Neutrophil (primary cell): ENCODE measurements around the gene TTLL5.

Source experiments
- H3K27ac ChIP-seq: fragments of 200-600 bp; sonication (generic); 2 replicates; pipeline ENCODE4 v1.5.1; 2016; ENCODE audit warnings: mild to moderate bottlenecking, moderate library complexity
- H3K27me3 ChIP-seq: fragments of 200-600 bp; sonication (generic); 2 replicates; pipeline ENCODE4 v1.6.0; 2016; ENCODE audit warnings: mild to moderate bottlenecking
- H3K36me3 ChIP-seq: fragments of 200-600 bp; sonication (generic); 2 replicates; pipeline ENCODE4 v1.5.1; 2017
- H3K4me1 ChIP-seq, 2 experiments: fragments of 200-600 bp in 1 of 2; sonication (generic) in 1 of 2; 1 replicate in 1 of 2; 2 replicates in 1 of 2; pipeline versions ENCODE4 v1.5.1 to v1.6.1; 2013 to 2016; ENCODE audit warnings: low read depth in 1 of 2, low read length in 1 of 2, mild to moderate bottlenecking in 1 of 2, moderate library complexity in 1 of 2; ENCODE audit not compliant: control insufficient read depth in 1 of 2, insufficient read depth in 1 of 2
- H3K4me3 ChIP-seq, 2 experiments: fragments of 200-600 bp in 1 of 2; sonication (generic) in 1 of 2; 1 replicate in 1 of 2; 2 replicates in 1 of 2; pipeline ENCODE4 v1.5.1; 2013 to 2016; ENCODE audit warnings: low read depth in 1 of 2, low read length in 1 of 2, mild to moderate bottlenecking in 1 of 2, moderate library complexity in 1 of 2
- H3K9me3 ChIP-seq: fragments of 200-600 bp; sonication (generic); 2 replicates; pipeline ENCODE4 v1.5.1; 2016
- CTCF ChIP-seq: fragments of 200-600 bp; sonication (generic); IDR thresholded peaks from 2 replicates; pipeline ENCODE4 v1.5.1; 2016; ENCODE audit warnings: antibody characterized with exemption

TTLL5 gene

GRCh38 chr14:75877884-75878283, 216.8 kb downstream of the TTLL5 start:
- Histone ChIP-seq H3K27ac (no peak overlapping the region), H3K9me3 (no peaks in the 10 kb centered on the region), H3K36me3 (peaks cover under 1% of the 10 kb centered on the region), H3K27me3 (no peaks in the 10 kb centered on the region), H3K4me3 (no peak overlapping the region), H3K4me1 (peaks cover 0 to 11% of the 10 kb centered on the region in 2 experiments)
- TF ChIP-seq CTCF = no peak

GRCh38 chr14:75879031-75879430, 218.0 kb downstream of the TTLL5 start:
- TF ChIP-seq CTCF = no peak
- Histone ChIP-seq H3K27me3 (no peaks in the 10 kb centered on the region), H3K27ac (no peak overlapping the region), H3K9me3 (no peaks in the 10 kb centered on the region), H3K36me3 (peaks cover 6% of the 10 kb centered on the region), H3K4me3 (no peak overlapping the region), H3K4me1 (peaks cover 0 to 11% of the 10 kb centered on the region in 2 experiments)

GRCh38 chr14:75880512-75880911, 219.5 kb downstream of the TTLL5 start:
- Histone ChIP-seq H3K9me3 (no peaks in the 10 kb centered on the region), H3K27me3 (no peaks in the 10 kb centered on the region), H3K4me3 (no peak overlapping the region), H3K27ac (no peak overlapping the region), H3K36me3 (peaks cover 6% of the 10 kb centered on the region), H3K4me1 (peaks cover 0 to 11% of the 10 kb centered on the region in 2 experiments)
- TF ChIP-seq CTCF = no peak

GRCh38 chr14:75881994-75882393, 220.9 kb downstream of the TTLL5 start:
- peaks cover 6% of the 10 kb centered on the region for H3K36me3 ChIP-seq
- no peaks in the 10 kb centered on the region for H3K27me3 ChIP-seq
- no peak for TF ChIP-seq CTCF
- H3K9me3 ChIP-seq = no peaks in the 10 kb centered on the region
- H3K4me3 ChIP-seq = no peak overlapping the region
- peaks cover 0 to 11% of the 10 kb centered on the region in 2 experiments for H3K4me1 ChIP-seq
- no peak overlapping the region for H3K27ac ChIP-seq

GRCh38 chr14:75884198-75884611, 223.2 kb downstream of the TTLL5 start:
- no peak for TF ChIP-seq CTCF
- H3K9me3 ChIP-seq = no peaks in the 10 kb centered on the region
- H3K27ac ChIP-seq = no peak overlapping the region
- H3K4me1 ChIP-seq = peaks cover 0 to under 1% of the 10 kb centered on the region in 2 experiments
- H3K4me3 ChIP-seq = no peak overlapping the region
- H3K27me3 ChIP-seq = no peaks in the 10 kb centered on the region
- H3K36me3 ChIP-seq = peaks cover 6% of the 10 kb centered on the region

GRCh38 chr14:75885829-75886228, 224.8 kb downstream of the TTLL5 start:
- Histone ChIP-seq H3K4me1 (no peaks in the 10 kb centered on the region), H3K27ac (no peak overlapping the region), H3K27me3 (no peaks in the 10 kb centered on the region), H3K4me3 (no peak overlapping the region), H3K36me3 (peaks cover 6% of the 10 kb centered on the region), H3K9me3 (no peaks in the 10 kb centered on the region)
- no peak for TF ChIP-seq CTCF
